Psoas muscle (tissue), 8 donors: ENCODE results near the gene RNF224. TPM values are rescaled to one million over a fixed set of nuclear protein-coding genes. Genes with fewer than 3 reads are reported as not detected.
A peak's percentile ranks its signal among the peaks of the same experiment; 100 is the strongest.

Experiments
- ATAC-seq, 4 donors: fragments of 200-7000 bp; cut with Tn5 transposase; one replicate each; pipeline ENCODE4 v1.9.1; 2020; ENCODE audit warnings: moderate library complexity in 3 of 4, mild to moderate bottlenecking in 2 of 4
- DNase-seq, 2 donors: peaks; one replicate each; pipeline ENCODE4 v3.0.0-alpha.2; 2020
- H3K27ac ChIP-seq: fragments of 200-600 bp; one replicate; pipeline ENCODE4 v1.8.0; 2022
- H3K27me3 ChIP-seq, 3 donors: fragments of 200-600 bp in 1 of 3; one replicate each; pipeline versions ENCODE4 v1.6.1 to v1.8.0; 2013 to 2022; ENCODE audit warnings: low read length in 2 of 3, mild to moderate bottlenecking in 2 of 3, moderate library complexity in 1 of 3; ENCODE audit not compliant: insufficient read depth in 3 of 3
- H3K36me3 ChIP-seq, 2 donors: fragments of 200-600 bp in 1 of 2; one replicate each; pipeline versions ENCODE4 v1.6.1 to v1.8.0; 2013 to 2022; ENCODE audit warnings: low read depth in 1 of 2, mild to moderate bottlenecking in 1 of 2, moderate library complexity in 1 of 2; ENCODE audit not compliant: insufficient read depth in 1 of 2
- H3K4me1 ChIP-seq: fragments of 200-600 bp; one replicate; pipeline ENCODE4 v1.8.0; 2022
- H3K4me3 ChIP-seq: fragments of 200-600 bp; one replicate; pipeline ENCODE4 v1.8.0; 2022; ENCODE audit warnings: mild to moderate bottlenecking
- H3K9me3 ChIP-seq: fragments of 200-600 bp; one replicate; pipeline ENCODE4 v1.8.0; 2022
- CTCF ChIP-seq: fragments of 200-600 bp; IDR thresholded peaks from one replicate; pipeline ENCODE4 v1.8.0; 2022; ENCODE audit warnings: antibody characterized with exemption
- WGBS, 3 donors: extraction: QIAGEN DNeasy Blood & Tissue Kit; methylation state at CpG; one replicate each; pipeline versions ENCODE4 v1.1.6 to v1.1.7; 2013; 5-methylcytosine and 5-hydroxymethylcytosine counted together
- intact Hi-C, 2 donors: fragments of 100-400 bp; cut with DNase I; formaldehyde crosslinking; loops; one replicate each; pipeline versions ENCODE4 v1.11.0 to v1.14.2; 2022
- polyA plus RNA-seq, 3 donors: library from polyadenylated mRNA; stranded (reverse); fragments of 200-250 nt; gene quantifications; one replicate each; pipeline ENCODE4 v1.2.3, GENCODE V29; 2013
- total RNA-seq, 4 donors: library from RNA; stranded (reverse); fragmentation: NEBNext Ultra II Directional in 2 of 4; extraction: Animal tissue kit (Norgen Biotek cat#: 25700) in 2 of 4; gene quantifications; one replicate each; pipeline versions ENCODE4 v1.2.1 to v1.2.4, GENCODE V29; 2021 to 2023
- donor health status: healthy with polysubstance abuse.
- donor health status: DM: no; HTN: no; CAD: no; lungs with moderate emphysema.
- donor health status: Bipolar disorder and iron deficiency.
- donor health status: healthy.
- donor health status: DM: yes; HTN: yes; CAD: no.
- donor health status: DM: no; HTN: no; CAD: no.
- donor health status: DM: no; HTN: no; CAD: no.
- donor health status: DM: yes; HTN: yes; CAD: no.

The RNF224 gene
- total and polyA plus RNA-seq, 7 donors = 0.01 TPM; not detected in 6

DNA sequence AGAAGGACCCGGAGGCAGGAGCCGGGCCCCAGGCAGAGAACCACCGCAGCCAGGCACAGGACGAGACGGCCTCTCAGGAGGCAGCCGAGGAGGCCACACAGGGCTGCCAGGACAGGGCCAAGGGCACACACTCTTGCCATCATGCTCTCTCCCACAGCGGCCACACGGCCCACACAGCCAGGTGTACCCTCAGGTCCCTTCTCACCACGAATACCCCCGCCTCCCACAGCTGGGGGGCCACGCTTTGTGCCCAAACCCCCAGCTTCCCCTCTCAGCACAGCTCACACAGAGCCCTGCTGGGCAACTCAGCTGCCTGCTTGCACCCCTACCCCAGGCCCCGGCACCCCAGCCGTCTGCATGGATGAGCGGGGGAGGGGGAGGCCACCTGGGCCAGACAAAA lies 33.5 kb upstream of the RNF224 start:
- Histone ChIP-seq H3K9me3 (no peaks in the 10 kb centered on the region), H3K27me3 (no peaks in the 10 kb centered on the region), H3K36me3 (peaks cover 3 to 29% of the 10 kb centered on the region in 2 donors), H3K27ac (no peak overlapping the region), H3K4me3 (no peak overlapping the region), H3K4me1 (peaks cover 42% of the 10 kb centered on the region)
- intact Hi-C loops = no loop called here
- DNase-seq (no peak), ATAC-seq (no peak)
- TF ChIP-seq CTCF = no peak
- 72 to 79% (median 76%) methylated on average over 12 to 14 of the region's 14 CpGs for WGBS, 3 donors

DNA sequence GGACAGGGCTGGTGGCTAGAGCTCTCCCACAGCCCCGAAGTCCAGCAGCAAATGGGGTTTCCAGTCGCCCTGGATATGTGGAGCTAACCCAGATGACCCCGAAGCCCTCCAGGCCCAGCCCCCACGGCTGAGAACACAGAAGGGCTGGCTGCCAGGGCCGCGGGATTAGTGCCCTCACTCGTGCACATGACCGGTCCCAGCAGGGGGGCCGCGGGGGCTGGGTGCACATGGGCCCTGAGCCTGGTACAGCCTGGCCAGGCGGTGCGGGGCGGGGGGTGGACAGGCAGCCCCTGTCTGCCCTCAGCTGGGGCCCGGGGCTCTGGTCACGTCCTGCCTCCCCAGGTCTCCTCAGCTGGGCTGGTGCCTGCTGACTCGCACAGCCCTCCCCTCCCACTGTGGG lies 32.9 kb upstream of the RNF224 start:
- Histone ChIP-seq H3K4me1 (peaks cover 46% of the 10 kb centered on the region), H3K4me3 (no peak overlapping the region), H3K27me3 (no peaks in the 10 kb centered on the region), H3K27ac (no peak overlapping the region), H3K9me3 (no peaks in the 10 kb centered on the region), H3K36me3 (peaks cover 3 to 29% of the 10 kb centered on the region in 2 donors)
- TF ChIP-seq CTCF = no peak
- 41 to 46% (median 44%) methylated on average over 16 of the region's 16 CpGs for WGBS, 3 donors
- intact Hi-C loops = no loop called here
- DNase-seq (no peak), ATAC-seq (peak in 2 of 4 donors; percentile 26 to 33)

DNA sequence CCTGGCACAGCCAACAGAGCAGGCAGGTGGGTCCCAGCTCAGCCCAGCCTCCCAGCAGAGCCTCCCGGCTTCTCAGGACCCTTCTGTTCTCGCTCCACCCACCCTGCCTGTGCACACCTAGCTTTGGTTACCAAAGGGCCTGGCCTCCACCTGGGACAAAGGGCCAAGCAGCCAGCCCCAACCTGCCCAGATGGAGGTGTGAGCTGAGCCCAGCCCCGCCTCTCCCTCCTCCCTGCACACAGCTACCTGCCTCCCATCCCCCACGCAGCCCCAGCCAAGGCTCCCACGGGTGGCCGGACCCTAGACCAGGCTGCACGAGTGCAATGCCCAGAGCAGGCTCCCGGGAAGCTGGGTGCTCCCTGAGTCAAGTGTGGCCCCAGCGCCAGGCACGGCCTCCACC lies 32.4 kb upstream of the RNF224 start:
- Histone ChIP-seq H3K4me3 (no peak overlapping the region), H3K36me3 (peaks cover 3 to 25% of the 10 kb centered on the region in 2 donors), H3K4me1 (peaks cover 46% of the 10 kb centered on the region), H3K9me3 (no peaks in the 10 kb centered on the region), H3K27ac (no peak overlapping the region), H3K27me3 (no peaks in the 10 kb centered on the region)
- intact Hi-C loops = no loop called here
- no peak for TF ChIP-seq CTCF
- ATAC-seq (no peak), DNase-seq (no peak)
- WGBS, 3 donors = 78 to 86% (median 80%) methylated on average over 10 of the region's 10 CpGs

DNA sequence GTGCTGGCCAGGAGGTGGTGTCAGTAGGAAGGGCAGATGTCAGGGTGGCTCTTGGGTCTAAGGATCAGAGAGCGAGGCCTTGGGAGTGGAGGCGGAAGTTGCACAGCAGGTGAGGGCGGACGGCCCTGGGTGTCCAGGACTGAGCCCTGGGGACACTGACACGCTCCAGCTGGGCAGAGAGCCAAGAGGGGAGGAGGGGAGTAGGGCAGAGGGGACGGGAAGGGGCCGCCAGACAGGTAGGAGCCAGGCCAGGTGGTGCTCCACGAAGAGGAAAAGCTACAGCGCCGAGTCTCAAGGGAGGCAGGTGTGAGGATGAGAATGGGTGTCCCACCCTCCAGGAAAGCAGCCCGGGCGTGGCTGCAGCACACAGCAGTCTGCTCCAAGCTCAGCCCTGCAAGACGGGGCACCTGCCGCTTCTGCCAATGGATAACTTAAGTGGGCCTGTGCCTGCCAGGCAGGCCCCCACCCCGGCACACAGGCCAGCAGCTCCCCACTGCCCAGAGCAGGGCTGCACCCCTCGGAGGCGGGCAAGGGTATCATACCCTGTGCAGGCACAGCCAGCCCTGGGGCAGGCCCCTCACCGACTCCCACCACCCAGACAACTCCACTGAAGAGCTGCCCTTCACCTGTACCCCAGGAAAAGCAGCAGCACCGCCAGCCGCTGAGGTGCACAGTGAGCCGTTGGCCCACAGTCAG lies 31.6 kb upstream of the RNF224 start:
- DNase-seq = no peak
- H3K9me3 ChIP-seq = no peaks in the 10 kb centered on the region
- WGBS, 3 donors = 82 to 85% (median 84%) methylated on average over 17 to 21 of the region's 21 CpGs
- intact Hi-C loops = no loop called here
- peaks cover 38% of the 10 kb centered on the region for H3K4me1 ChIP-seq
- H3K27ac ChIP-seq = no peak overlapping the region
- H3K36me3 ChIP-seq = peaks cover 3 to 17% of the 10 kb centered on the region in 2 donors
- no peak for TF ChIP-seq CTCF
- no peak for ATAC-seq
- no peak overlapping the region for H3K4me3 ChIP-seq
- no peaks in the 10 kb centered on the region for H3K27me3 ChIP-seq
